Activated T-cell treated with anti-CD3 and anti-CD28 coated beads for 1 hour (primary cell): ENCODE measurements around the gene PRDM16.

Experiments
- DNase-seq: peaks from one replicate; pipeline ENCODE4 v3.0.0-alpha.2; 2020; ENCODE audit warnings: low read depth

The PRDM16 gene

DNA sequence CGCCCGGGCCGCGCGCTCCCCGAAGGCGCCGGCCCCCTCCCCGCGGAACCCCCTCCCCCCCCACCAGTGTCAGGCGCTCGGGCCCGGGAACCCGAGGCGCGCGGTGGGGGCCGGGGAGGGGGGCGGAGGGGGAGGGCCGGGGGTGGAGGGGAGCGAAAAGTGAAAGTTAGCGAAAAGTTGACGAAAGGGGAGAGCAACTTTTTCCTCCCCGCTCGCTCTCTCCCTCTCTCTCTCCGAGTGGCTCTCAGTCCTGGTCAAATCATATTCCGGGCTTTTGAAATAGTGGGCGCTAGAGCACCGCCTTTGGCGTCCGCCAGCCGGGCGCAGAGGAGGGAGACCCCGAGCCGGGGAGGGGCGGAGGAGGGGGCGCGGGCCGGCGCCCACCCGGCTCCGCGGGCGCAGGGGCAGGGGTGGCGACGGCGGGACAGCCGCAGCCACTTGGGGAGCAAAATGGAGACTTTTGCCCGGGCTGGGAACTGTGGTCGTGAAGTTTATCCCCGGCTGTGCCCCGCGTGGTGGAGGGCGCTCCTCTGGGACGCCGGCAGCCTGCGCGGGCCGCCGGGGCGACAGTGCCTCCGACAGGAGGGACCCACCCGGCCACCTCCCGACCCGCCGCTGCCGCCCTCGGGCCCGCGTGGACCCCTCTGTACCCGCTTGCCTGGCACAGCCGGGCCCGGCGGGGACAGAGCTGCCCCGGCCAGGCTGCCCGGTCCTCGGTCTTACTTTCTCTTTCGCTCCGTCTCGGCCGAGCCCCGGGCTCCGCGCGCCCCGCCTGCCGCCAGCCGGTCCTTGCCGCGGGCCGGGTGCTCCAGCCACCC lies 697 bp downstream of the PRDM16 start:
- DNase-seq: no peak

DNA sequence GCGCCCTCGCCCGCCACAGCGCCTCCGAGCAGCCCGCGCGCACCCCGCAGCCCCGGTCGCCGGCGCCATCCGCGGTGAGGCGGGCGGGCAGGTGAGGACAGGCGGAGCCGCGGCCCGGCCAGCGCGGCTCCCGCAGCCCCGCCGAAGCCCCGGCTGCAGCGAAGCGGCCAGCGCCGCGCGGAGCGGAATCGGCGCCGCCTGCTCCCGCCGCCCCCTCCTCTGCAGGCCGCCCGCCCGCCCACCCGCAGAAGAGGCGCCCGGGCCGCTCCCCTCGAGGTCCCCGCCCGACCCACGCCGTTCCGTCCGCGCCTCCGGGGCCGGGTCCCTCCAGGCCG lies 1.3 kb downstream of the PRDM16 start:
- no peak for DNase-seq

DNA sequence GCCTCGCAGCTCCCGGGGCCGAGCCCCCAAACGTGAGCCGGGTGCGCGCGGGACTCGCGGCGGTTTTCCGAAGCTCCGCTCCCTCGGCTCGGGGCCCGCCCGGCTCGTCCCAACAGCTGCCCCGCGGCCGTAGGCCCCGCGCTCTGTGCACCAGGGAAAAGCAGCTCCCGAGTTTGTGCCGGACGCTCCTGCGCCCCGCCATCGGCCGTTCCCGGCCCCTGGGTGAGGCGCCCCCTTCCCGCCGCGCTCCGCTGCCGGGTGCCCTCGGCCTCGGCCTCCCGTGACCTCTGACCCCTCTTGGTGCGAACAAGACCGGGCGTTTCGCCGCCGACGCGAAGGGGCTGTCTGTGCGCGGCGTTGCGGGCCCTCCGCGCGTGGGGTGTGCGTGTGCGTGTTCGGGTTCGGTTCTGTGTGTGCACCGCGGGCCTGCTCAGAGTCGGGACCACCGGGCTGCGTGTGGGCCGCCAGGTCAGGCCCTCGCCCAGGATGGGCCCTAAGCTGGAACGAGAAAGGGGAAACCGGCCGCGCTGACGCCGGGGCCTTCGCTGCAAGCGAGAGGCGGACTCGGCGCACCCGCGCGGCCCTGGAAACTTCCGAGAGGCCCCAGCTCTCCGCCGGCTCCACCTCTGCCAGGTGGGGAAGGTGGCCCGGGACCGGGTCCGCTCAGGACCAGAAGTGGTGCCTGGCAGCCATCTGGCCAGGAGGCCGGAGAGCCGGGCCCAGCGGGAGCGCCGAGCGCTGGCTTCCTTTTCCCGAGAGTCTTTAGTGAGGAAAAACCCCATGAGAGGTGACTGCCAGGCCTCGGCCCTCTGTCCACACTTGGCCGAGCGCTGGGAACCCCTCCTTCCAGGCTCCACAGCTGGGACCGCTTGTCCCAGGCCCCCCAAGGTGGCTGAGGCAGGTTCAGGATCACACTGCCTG lies 1.9 kb downstream of the PRDM16 start:
- DNase-seq: no peak

DNA sequence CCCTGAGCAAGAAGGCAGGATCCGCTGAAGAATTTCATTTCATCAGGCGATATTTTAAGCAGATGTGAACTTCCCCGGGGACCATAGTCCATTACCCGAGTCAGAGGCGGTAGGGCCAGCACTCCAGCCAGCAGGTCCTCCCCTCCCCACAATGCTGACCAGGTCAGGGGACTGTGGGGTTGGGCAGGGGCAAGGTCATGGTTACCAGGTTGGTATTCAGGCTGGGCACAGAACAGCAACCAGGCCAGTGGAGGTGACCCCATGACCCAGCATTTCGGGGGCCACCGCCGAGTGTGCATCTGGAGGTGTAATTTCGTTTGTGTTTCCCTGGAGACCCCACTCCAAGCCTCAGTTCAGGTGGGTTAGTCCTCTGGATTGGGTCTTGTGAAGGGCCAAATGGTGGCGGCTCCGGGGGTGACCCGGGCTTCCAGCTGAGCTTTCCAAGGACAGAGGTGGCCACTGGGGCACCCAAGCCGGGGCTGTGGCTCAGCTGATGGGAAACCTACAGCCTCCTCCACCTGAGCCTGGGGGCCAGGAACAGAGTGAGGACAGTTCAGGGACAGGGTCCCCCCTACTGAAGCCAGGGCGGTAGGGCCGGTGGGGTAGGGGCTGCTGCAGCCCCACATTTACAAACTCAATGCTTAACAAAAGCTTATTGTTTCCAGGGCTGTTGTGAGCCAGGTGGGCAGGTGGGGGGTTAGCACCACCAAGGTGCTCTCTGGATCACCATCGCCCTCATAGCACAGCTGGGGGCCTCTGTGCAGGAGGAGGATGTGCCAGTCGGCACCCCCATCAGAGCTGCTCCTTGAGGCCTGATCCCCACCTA lies 2.8 kb downstream of the PRDM16 start:
- no peak for DNase-seq

GRCh38 chr1:3072391-3073185 lies 3.6 kb downstream of the PRDM16 start:
- no peak for DNase-seq

DNA sequence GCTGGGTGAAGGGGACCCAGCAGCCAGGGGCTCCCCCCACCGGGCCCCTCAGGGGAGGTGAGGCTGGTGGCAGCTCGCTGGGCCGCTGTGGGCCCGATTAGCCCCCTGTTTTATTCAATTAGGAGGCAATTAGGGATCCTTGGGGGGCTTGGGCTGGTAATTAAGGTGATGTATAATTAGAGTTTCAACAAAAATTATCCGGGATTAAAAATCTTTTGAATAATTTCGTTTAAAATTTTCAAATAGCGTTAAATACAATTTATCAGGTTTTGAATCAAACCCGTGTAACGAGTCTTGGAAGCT lies 4.1 kb downstream of the PRDM16 start:
- DNase-seq: no peak

- no peak for DNase-seq
These were observed 4.7 kb downstream of the PRDM16 start for GRCh38 chr1:3073489-3074296.

- DNase-seq: no peak
These were observed 5.3 kb downstream of the PRDM16 start for GRCh38 chr1:3074297-3074741.

DNA sequence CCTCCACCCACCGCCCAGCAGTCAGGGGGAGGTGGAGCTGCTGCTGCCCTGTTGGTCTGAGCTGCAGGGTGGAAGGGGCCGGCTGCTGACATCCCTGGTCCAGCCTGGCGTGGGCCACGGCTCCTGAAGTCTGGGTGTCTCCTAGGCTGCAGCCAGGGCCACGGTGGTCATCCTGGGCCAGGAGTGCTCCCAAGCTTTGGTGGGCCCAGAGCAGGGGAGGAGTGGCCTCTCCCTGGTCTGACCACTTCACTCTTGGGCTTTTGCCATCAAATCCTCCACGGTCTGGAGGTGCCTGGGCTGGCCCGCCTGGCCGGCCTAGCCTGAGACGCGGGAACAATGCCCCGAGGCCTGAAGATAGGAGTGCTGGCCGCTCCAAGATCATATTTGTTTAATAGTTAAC lies 5.8 kb downstream of the PRDM16 start:
- no peak for DNase-seq

DNA sequence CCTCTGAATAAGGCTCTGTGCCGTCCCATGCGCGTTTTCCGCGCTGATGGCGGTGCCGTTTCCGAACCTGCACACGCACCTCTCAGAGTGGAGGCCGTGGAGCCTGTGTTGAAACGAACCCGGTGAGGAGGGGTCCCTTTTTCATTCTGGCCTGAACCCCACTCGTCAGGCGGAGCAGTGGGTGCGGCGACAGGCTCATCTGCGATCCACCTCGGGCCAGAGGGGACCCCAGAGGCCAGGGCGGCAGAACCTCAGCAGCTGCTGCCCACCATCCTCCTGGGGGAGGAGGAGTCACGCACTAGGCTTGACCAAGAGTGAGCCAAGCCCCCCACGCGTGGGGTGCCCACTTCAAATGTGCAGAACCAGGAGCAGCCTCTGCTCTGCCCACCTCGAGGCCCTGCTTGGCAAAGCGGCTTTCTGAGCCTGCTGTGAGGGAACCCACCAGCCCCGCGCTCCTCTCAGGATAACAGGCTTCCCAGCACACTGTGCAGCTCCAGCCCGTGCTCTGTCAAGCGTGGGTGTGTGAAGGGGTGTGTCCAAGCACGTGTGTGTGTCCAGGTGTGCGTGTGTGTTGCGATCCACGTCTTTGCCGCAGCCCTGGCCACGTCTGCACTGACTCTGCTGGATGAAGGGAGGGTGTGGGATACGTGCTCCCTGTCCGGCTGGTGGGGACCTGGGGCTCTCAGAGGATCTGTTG lies 6.8 kb downstream of the PRDM16 start:
- no peak for DNase-seq

GRCh38 chr1:3076363-3076740 lies 7.3 kb downstream of the PRDM16 start:
- no peak for DNase-seq

DNA sequence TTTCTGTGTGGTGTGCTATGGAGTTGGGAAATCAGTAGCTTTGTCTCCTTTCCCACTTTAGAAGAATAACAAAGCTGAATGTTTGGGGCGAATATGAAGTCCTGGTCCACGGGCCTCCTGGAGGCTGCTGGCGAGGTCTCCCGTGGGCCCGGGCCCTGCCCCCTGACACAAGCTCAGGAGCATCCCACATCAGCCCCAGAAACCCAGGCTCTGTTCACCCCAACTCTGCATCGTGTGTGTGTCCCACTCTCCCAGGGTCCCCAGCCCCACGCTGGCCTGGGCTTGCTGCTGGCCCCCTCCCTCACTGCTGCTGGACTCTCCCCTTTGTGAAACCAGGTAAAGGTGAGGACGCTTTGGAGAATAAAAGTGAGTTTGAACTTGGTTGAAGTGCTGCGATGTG lies 8.1 kb downstream of the PRDM16 start:
- no peak for DNase-seq

GRCh38 chr1:3077561-3077960 lies 8.6 kb downstream of the PRDM16 start:
- no peak for DNase-seq

DNA sequence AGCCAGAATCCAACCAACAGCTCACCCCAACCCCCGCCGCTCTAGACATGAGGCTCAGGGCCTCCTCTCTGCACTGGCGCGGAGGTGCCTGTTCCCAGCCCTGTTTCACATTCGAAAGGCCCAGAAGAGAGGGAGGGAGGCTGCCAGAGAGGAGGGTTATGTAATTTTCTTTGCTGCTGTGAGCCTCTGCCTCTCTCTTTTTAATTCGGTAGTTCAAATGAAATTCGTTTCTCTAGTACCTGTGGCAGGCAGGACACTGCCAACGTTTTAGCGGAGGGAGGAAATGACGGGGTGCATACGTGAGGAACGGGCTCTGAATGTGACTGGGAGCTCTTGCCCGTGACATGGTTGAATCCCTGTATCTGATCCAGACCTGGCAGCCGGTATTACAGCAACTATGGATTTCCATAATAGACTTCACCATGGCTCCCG lies 9.4 kb downstream of the PRDM16 start:
- no peak for DNase-seq

DNA sequence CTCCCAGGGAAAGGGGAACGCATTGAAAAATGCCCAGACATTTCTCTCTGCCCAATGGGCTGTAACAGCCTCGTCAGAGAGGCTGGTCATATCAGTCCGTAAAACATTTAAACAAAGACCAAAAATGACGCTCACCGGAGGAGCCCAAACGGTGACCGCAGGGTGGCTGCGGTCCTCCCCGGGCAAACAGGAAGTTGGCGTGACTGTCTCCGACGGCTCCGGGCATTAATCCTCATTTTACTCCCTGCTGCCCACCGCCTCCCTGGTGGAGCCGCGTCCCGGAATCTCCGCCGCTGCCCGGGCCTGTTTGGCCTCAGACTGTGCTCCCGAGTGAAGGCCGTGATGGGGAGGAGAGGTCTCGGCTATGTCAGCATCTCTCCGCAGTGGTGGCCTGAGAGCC lies 9.9 kb downstream of the PRDM16 start:
- no peak for DNase-seq

DNA sequence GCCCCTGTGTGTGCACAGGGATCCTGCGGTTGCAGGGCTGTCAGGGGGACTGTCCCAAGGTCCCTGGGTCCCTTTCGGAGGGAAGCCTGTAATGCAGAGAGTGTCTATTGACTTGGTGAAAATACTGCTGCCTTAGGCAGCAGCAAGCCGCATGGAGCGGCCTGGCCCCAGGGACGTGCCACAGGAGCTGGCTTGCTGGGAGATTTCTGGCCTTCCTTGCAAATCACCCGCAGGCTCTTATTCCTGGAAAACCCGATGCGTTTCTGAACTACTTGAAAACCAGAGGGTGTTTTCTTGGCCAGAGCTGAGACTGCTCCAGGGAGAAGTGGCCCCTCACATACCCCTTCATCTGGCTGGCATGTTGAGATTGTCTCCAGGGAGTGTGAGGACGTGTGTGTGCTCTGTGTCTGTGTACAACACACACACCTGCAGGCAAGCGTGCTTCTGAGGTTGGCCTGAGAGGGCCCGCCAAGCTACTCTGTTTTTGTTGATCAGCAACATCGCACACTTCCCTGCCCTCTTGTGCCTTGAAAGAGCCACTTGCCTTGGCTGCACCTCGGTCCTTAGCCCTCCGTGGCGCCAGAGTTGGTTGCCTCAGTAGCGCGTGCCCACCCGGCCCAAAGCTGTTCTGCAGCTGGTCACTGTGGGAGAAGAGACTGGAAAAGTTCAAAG lies 10.5 kb downstream of the PRDM16 start:
- DNase-seq: no peak

- DNase-seq: no peak
These were observed 11.3 kb downstream of the PRDM16 start for GRCh38 chr1:3080053-3080955.

DNA sequence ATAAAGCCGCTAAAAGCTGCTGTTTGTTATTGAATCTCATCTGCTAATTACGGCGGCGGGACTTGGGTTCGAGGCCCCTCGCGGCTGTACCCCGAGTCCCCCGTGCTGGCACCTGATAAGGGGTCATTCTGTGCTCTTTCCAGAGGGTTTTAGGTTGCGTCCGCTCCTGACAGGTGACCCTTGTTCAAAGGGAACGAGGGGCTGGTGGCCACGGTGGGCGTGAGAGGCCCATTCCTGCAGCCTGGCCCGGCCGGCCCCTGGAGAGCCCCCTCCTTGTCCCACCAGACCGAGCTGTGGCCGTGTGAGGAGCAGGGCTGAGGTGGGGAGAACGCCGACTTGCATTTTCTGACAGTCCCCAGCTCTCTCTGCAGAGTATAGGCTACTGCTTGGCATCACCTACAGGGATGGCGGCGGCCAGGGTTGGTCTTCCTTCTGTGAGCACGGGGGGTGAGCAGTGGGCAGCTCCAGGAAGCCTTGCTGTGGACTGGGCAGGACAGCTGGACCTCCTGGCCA lies 12.2 kb downstream of the PRDM16 start:
- DNase-seq: no peak
